ENCODE data around the gene ELOA.
"Not testable (repeated sequence)": the region's sequence is repeated elsewhere in the genome, so short reads cannot be mapped to it uniquely, and the experiment has no call there.

DNA sequence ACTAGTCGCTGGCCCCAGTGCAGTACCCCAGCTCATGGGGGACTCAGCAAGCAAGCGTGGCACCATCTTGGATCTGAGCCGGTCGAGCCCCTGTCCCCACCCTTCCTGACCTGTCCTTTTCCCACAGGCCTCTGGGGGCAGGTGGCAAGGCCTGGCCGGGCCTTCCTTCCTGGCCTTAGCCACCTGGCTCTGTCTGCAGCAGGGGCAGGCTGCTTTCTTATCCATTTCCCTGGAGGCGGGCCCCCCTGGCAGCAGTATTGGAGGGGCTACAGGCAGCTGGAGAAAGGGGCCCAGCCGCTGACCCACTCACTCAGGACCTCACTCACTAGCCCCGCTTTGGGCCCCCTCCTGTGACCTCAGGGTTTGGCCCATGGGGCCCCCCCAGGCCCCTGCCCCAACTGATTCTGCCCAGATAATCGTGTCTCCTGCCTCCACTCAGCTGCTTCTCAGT, 51.5 kb downstream of the ELOA start:
- TF ChIP-seq, protein P1, sequence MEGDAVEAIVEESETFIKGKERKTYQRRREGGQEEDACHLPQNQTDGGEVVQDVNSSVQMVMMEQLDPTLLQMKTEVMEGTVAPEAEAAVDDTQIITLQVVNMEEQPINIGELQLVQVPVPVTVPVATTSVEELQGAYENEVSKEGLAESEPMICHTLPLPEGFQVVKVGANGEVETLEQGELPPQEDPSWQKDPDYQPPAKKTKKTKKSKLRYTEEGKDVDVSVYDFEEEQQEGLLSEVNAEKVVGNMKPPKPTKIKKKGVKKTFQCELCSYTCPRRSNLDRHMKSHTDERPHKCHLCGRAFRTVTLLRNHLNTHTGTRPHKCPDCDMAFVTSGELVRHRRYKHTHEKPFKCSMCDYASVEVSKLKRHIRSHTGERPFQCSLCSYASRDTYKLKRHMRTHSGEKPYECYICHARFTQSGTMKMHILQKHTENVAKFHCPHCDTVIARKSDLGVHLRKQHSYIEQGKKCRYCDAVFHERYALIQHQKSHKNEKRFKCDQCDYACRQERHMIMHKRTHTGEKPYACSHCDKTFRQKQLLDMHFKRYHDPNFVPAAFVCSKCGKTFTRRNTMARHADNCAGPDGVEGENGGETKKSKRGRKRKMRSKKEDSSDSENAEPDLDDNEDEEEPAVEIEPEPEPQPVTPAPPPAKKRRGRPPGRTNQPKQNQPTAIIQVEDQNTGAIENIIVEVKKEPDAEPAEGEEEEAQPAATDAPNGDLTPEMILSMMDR (IDR thresholded peaks at IDR 0.05) = not testable (repeated sequence)
- not testable (repeated sequence) for TF ChIP-seq POLR2A (IDR thresholded peaks at IDR 0.05)
